Stomach (tissue), 9 donors: Measurements from ENCODE around the gene DMAC1. TPM values are rescaled to one million over a fixed set of nuclear protein-coding genes. Genes with fewer than 3 reads are reported as not detected.

ENCODE experiments used
- DNase-seq, 2 donors: peaks; one replicate each; pipeline versions ENCODE4 v3.0.0 to v3.0.0-alpha.2; 2013 to 2019
- H3K27ac ChIP-seq, 5 donors: fragments of 200-600 bp in 4 of 5; sonication (generic) in 4 of 5; one replicate each; pipeline ENCODE4 v1.5.1; 2013 to 2019; ENCODE audit warnings: mild to moderate bottlenecking in 1 of 5, moderate library complexity in 1 of 5
- H3K27me3 ChIP-seq, 3 donors: fragments of 200-600 bp; sonication (generic); one replicate each; pipeline ENCODE4 v1.5.1; 2017 to 2019; ENCODE audit warnings: mixed run types in 1 of 3
- H3K36me3 ChIP-seq, 4 donors: fragments of 200-600 bp; sonication (generic); 1 replicate in 3 of 4; 2 replicates in 1 of 4; pipeline ENCODE4 v1.5.1; 2016 to 2019
- H3K4me1 ChIP-seq, 4 donors: fragments of 200-600 bp; sonication (generic); one replicate each; pipeline ENCODE4 v1.5.1; 2016 to 2019
- H3K4me3 ChIP-seq, 4 donors: fragments of 200-600 bp; sonication (generic) in 3 of 4; one replicate each; pipeline ENCODE4 v1.5.1; 2016 to 2019; ENCODE audit warnings: mild to moderate bottlenecking in 1 of 4
- H3K9me3 ChIP-seq, 4 donors: fragments of 200-600 bp; sonication (generic); one replicate each; pipeline ENCODE4 v1.5.1; 2016 to 2019
- EP300 ChIP-seq: sonication (generic); formaldehyde crosslinking; IDR thresholded peaks from one replicate; pipeline ENCODE4 v1.6.1; 2017; ENCODE audit warnings: antibody characterized with exemption
- POLR2A ChIP-seq, 4 donors: fragments of 450-650 bp; IDR thresholded peaks; one replicate each; pipeline ENCODE4 v1.6.1; 2016; ENCODE audit warnings: antibody characterized with exemption in 4 of 4, control low read depth in 2 of 4, mild to moderate bottlenecking in 1 of 4, moderate library complexity in 1 of 4
- POLR2AphosphoS5 ChIP-seq, 3 donors: sonication (generic); formaldehyde crosslinking; IDR thresholded peaks; one replicate each; pipeline ENCODE4 v1.6.1; 2016; ENCODE audit warnings: antibody characterized with exemption in 3 of 3
- WGBS, 5 donors: extraction: QIAGEN DNeasy Blood & Tissue Kit in 3 of 5; methylation state at CpG; one replicate each; pipeline versions ENCODE4 v1.1.5 to v1.1.7; 2013 to 2018; 5-methylcytosine and 5-hydroxymethylcytosine counted together
- intact Hi-C: fragments of 100-400 bp; cut with DNase I; formaldehyde crosslinking; loops from one replicate; pipeline ENCODE4 v1.15.1; 2023; ENCODE audit warnings: low total_unique reads
- polyA plus RNA-seq, 3 donors: library from polyadenylated mRNA; stranded (reverse); fragments of 200-250 nt; gene quantifications; one replicate each; pipeline ENCODE4 v1.2.3, GENCODE V29; 2013
- total RNA-seq, 5 donors: library from RNA; depleted of rRNA; stranded (reverse); fragments of >200 nt; gene quantifications; one replicate each; pipeline versions ENCODE4 v1.1.0 to v1.2.3, GENCODE V29; 2014 to 2016
- TF ChIP-seq, protein P1 (sequence below), 7 experiments: fragments of 450-650 bp in 4 of 7; fragments of 200-600 bp in 3 of 7; sonication (generic) in 3 of 7; IDR thresholded peaks; one replicate each; pipeline ENCODE4 v1.5.1; 2016 to 2019; ENCODE audit warnings: antibody characterized with exemption in 7 of 7, control low read depth in 2 of 7, mild to moderate bottlenecking in 1 of 7
- donor health status: healthy with polysubstance abuse.
- donor health status: Bipolar disorder and iron deficiency.
- donor health status: healthy.

Gene DMAC1
- total and polyA plus RNA-seq, 8 donors: 0.89 to 25.5 (median 14.3) TPM

DNA sequence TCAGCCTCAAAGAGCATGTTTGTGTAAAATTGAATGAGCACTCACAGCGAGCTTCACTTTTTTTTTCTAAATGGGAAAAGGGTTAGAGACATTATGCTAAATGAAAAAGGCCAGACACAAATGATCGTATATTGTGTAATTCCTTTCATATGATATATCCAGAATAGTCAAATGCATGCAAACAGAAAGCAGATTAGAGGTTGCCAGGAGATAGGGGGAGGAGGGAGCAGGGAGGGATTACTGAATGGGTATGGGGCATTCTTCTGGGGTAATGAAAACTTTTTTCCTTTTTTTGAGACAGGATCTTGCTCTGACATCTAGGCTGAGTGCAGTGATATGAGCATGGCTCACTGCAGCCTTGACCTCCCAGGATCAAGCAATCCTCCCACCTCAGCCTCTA is 47.1 kb downstream of the DMAC1 start:
- Histone ChIP-seq H3K4me3 (no peak overlapping the region), H3K36me3 (no peaks in the 10 kb centered on the region), H3K4me1 (no peaks in the 10 kb centered on the region), H3K9me3 (no peaks in the 10 kb centered on the region), H3K27me3 (no peaks in the 10 kb centered on the region), H3K27ac (no peak overlapping the region)
- peak in 1 of 2 donors; percentile 8 for DNase-seq
- TF ChIP-seq, protein P1, sequence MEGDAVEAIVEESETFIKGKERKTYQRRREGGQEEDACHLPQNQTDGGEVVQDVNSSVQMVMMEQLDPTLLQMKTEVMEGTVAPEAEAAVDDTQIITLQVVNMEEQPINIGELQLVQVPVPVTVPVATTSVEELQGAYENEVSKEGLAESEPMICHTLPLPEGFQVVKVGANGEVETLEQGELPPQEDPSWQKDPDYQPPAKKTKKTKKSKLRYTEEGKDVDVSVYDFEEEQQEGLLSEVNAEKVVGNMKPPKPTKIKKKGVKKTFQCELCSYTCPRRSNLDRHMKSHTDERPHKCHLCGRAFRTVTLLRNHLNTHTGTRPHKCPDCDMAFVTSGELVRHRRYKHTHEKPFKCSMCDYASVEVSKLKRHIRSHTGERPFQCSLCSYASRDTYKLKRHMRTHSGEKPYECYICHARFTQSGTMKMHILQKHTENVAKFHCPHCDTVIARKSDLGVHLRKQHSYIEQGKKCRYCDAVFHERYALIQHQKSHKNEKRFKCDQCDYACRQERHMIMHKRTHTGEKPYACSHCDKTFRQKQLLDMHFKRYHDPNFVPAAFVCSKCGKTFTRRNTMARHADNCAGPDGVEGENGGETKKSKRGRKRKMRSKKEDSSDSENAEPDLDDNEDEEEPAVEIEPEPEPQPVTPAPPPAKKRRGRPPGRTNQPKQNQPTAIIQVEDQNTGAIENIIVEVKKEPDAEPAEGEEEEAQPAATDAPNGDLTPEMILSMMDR (IDR thresholded peaks at IDR 0.05): no peak
- TF ChIP-seq POLR2A (IDR thresholded peaks at IDR 0.05) (no peak), POLR2AphosphoS5 (IDR thresholded peaks at IDR 0.05) (no peak), EP300 (no peak)
- WGBS, 5 donors: 51 to 70% (median 57%) methylated on average over 2 of the region's 2 CpGs
- intact Hi-C loops: no loop called here
